DMS53 treated with DMSO at 0.1 percent for 48 hours (cell line): Measurements from ENCODE around the gene LRRC3.

Experiments used
- DNase-seq: peaks from one replicate; lab custom pipeline; 2025; ENCODE audit not compliant: unreplicated experiment; lab: John Stamatoyannopoulos, UW

LRRC3 gene

GRCh38 chr21:44456915-44457736 lies 1.8 kb downstream of the LRRC3 start:
- no peak for DNase-seq

DNA sequence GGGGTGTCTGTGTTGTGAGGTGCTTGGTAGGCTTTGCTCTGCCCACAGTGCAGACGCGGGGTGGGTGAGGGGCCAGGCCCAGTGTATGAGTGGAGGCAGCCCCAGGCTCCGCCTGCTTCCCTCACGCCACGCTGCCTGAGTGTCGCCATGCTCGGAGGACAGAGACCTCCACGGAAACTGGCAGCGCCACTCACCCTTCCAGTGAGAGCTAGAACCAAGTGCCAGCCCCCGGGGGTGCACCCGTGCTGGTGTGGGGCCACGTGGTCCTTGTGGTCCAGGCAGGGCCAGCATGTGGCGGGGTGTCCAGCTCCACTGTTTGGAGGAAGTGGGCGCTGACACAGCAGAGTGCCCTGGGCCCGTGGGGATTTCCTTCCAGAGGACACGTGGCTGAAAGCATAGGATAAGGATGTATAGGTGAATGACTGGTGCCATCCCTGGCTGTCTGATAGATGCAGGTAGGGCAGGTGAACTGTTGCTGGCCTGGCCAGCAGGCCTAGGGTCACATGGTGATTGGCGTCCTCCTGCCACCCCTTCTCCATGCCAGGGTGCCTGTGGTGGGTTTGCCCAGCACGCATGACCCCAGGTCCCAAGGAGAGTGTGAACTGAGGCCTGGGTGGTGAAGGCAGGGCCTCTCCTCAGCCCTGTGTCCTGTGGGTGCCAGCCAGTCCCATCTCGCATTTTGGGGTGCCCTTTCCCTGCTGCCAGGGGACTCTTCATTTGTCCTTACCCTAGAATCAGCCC lies 3.8 kb downstream of the LRRC3 start:
- DNase-seq: no peak

DNA sequence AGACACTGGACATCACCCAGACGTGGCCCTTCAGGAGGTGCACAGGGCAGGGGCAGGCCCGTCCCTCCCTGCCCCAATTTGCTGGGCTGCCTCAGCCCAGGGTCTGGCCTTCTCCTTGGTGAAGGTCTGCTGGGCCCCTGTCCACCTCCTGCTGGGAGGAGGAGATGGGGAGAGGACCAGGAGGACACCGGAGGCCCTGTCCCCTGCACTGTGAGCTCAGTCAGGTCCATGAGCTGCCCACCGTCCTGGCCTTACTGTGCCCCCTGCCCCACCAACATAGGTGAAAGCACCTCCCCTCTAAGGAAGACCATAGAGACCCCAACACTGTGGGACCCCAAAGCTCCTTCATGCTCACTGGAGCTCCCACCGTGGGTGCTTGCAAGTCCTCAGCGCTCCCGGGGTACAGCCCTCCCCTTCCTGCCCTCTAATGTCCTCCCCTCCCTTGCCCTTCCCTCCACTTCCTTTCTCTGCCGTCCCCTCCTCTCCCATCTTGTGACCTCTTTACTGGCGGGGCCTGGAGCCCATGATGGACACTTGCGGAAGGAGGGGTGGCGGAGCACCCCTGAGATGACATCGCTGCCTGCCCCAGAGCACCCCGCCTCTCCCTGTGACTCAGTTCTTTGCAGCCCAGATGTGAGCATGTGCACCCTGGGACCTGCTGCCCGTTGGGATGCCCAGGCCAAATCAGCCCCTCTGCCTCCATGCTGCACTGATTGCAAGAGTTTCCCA lies 4.6 kb downstream of the LRRC3 start:
- no peak for DNase-seq

- DNase-seq: no peak
Measured at GRCh38 chr21:44460441-44460755, 5.1 kb downstream of the LRRC3 start.

DNA sequence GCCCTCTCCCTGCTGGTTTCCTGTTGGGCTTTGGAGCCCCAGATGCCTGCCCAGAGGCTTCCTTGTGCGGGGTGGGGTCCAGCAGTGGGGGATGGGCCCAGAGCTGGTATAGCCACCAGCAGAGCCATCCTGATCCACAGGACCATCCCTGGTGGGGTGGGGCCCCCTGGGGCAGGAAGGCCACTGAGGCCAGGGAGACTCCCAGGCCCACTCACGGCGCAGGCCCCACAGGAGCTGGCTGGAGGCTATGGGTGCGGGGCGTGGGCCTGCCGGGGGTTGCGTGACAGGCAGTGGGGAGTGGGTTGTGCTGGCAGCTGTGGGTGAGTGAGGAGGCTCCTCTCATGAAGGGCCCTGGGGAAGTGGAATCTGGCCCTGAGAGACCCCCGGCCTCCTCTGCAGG lies 5.7 kb downstream of the LRRC3 start:
- no peak for DNase-seq

- DNase-seq: no peak
Measured at GRCh38 chr21:44461464-44462001, 6.2 kb downstream of the LRRC3 start.

DNA sequence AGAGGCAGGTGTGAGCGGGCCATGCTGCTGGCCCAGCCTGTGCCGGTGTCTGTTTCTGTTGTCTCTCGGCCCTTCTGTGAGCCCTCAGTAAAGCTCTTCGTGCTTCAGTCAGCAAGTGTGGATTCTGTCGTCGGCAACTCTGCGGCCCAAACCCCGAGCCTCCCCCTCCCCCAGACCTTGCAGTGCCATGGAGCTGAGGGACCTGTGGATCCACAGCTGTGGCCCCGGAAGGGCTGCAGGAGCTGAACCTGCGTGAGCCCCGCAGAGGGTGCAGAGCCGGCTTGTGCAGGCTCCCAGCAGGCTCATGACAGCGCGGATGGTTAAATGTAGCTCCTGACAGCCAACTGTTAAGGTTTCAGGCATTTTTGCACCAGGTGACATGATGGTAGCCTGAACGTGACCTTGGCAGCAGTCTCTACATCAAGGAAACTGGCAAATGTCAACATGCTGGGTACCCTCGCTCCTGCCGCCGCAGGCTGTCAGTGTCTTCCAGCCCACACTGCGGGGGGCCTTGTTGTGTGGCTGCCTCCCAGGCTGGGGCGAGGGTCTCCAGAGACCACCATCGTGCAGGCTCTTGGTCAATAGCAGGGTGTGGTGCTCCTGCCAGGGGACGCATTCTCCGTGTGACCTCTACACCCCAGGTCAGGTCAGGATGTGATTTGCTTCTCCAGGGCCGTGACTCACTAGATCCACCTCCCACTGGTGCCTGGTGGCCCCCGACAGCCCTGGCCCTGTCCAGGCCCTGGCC lies 7.0 kb downstream of the LRRC3 start:
- no peak for DNase-seq

DNA sequence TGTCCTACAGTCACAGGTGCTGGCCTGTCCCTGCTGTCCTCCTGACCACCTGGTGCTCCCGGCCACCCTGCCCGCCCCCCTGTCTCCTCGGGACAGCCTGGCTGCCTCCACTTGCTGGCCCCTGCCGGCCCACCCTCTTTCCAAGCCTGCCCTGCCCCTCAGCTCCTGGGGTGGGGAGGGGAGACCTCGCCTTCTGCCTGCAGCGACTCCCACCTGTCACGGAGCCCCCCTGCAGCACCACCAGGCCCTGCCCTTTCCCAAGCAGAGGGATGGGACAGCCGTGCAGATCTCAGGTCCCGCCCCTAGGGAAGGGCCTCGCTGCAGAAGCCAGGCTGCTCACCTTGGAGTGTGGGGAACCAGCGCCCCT lies 7.5 kb downstream of the LRRC3 start:
- no peak for DNase-seq

DNA sequence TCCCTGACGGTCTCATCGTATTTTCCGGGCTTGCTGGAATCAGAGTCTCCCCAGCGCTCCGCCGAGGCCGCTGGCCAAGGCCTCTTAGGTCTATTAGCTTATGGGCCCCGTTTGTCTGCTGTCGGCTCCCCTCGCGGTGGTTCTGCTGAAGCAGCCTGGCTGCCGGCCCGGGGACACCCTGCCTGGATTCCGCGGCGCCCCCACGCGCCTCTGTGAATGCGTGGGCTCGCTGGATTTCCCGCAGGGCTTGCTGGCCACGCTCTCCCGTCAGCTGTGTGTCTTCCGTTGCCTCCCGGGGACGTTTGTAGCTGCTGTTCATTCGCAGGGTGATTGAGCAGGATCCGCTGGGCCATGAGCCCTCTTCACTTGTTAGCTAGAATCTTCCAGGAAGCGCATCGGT lies 8.4 kb downstream of the LRRC3 start:
- no peak for DNase-seq

DNA sequence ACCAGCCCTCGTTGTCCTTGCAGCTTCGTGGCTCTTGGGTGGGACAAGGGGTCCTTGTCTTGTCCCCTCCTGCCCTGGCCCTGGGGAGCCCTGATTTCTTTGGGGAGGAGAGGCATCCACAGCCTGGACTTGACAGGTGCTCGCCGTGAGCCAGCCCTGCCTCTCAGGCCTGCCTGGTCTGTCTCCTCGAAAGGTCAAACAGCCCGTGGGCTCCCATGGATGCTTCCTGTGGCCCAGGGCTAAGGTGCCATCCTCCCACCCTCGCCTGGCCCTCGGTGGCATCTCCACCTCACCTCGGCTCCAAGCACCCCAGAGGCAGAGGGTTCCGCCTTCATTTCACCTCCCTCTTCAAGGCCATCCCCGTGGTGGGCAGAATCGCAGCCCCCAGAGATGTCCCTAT lies 9.0 kb downstream of the LRRC3 start:
- no peak for DNase-seq

DNA sequence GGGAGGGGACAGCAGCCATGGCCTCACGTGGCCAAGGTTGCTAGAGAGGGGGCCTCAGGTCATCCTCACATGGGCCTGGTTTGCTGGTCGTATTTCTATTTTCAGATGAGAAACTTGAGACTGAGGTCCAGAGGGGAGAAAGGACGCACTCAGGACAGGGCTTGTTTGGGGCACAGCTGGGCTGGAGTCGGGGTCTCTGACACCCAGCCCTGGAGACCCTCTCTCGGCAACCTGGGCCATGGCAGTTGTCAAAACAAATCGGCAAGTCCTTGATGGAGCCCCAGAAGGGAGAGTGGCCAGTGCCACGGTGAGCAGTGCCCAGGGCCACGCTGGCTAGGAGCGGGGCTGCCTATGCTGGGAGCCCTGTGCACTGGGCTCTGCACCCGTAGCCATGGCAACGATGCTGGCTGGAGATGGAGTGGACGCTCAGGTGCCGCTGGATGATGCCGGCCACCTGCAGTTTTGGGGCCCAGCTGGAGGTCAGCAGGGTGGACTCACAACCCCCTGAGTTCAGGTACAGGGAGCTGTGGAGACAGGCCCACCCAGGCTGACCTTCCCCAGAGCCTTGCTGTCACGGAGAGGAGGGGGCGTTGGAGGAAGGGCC lies 11.1 kb downstream of the LRRC3 start:
- no peak for DNase-seq

- DNase-seq: no peak
Measured at GRCh38 chr21:44466996-44467858, 11.9 kb downstream of the LRRC3 start.

- no peak for DNase-seq
Measured at GRCh38 chr21:44467859-44468195, 12.5 kb downstream of the LRRC3 start.

DNA sequence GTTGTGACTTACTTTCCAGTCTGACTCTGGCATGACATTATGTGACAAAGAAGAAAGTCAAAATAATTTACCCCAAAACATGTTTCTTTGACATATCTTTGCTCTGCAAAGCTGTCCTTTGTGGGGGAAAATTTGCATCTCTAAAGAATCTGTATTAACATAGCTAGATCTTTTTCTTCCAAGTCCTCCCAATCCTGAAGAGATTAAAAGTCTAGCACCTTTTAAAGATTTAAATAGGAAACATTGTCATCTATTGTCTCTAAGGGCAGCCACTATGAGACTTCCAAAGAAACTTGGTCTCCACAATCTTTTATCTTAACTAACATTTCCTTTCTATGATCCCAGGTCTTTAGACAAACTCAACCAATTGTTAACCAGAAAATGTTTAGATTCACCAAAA lies 16.0 kb downstream of the LRRC3 start:
- no peak for DNase-seq

DNA sequence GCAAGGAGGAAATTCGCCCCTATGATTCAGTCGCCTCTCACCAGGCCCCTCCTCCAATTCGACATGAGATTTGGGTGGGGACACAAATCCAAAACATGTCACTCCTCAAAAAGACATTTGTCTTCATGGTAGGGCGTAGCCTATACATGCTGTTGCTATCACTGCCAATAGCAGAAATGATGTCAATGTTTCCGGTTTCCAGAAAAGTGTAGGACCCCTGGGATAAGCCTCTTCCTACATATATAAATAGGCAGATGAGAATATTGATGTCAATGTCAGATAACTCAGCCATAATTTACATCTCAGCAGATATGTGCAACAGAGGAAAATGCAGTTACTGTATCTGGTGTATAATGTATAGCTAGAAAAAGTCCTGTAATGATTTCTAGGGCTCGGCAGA lies 16.7 kb downstream of the LRRC3 start:
- no peak for DNase-seq

- DNase-seq: no peak
Measured at GRCh38 chr21:44473915-44474555, 18.7 kb downstream of the LRRC3 start.

DNA sequence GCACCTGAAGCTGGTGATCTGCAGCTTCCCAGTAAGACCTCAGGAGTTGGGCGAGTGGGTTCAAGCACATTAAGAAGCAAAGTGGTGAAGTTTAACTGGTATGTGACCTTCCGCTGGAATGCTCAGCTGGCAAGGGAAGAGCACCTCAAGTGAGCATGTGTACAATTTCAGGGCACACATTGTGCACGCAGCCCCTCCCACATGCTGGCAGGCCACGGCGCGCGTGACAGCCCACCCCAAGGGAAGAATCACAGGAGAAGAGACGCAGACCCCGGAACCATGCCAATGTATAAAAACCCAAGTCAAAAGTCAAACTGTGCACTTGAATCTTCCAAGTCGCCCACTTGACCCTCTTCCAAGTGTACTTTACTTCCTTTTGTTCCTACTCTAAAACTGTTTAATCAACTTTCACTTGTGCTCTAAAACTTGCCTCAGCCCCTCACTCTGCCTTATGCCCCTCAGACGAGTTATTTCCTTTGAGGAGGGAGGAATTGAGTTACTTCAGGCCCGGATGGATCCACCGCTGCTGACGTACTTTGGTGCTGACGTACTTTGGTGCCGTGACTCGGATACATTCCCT lies 20.0 kb downstream of the LRRC3 start:
- no peak for DNase-seq

- DNase-seq: no peak
Measured at GRCh38 chr21:44477131-44477530, 21.8 kb downstream of the LRRC3 start.

DNA sequence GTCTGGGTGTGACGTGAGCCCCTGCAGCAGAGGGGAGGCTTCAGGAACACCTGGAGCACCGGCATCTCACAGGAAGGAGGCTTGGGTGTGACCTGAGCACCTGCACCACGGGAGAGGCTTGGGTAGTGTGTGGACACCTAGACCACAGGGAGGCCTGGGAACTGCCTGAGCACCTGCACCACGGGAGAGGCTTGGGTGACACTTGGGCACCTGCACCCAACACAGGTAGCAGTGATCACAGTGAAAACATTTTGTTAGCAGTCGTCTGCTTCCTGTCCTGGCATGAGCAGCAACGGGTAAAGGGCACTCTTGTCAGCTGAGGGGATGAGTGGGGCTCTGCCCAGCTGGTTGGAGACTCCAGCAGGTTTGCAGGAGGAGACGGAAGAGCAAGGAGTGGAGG lies 22.4 kb downstream of the LRRC3 start:
- no peak for DNase-seq
